OCI-LY7 (cell line): Measurements from ENCODE around the gene TUBB6. TPM values are rescaled to one million over a fixed set of nuclear protein-coding genes. Genes with fewer than 3 reads are reported as not detected.

Source experiments
- BruUV-seq: library from RNA; stranded (reverse); fragments of 400-500 nt; replicated peaks from 2 replicates; lab custom pipeline; 2021; lab: Mats Ljungman, UMichigan
- CTCF ChIA-PET: fragments of 300-600 bp; sonication (Branson Sonifier 250); formaldehyde crosslinking; loops from one replicate; lab custom pipeline; 2022; ENCODE audit warnings: antibody characterized with exemption; ENCODE audit not compliant: unreplicated experiment; lab: Charles Lee
- POLR2A ChIA-PET: fragments of 300-600 bp; sonication (Branson Sonifier 250); formaldehyde crosslinking; loops from one replicate; lab custom pipeline; 2022; ENCODE audit warnings: antibody characterized with exemption; lab: Charles Lee
- DNase-seq: peaks from one replicate; pipeline ENCODE4 v3.0.0-alpha.2; 2015; ENCODE audit warnings: low spot score
- H2AFZ ChIP-seq: fragments of 200-600 bp; sonication (generic), shearing (Covaris generic); 2 replicates; pipeline ENCODE4 v1.6.1; 2014; ENCODE audit warnings: mild to moderate bottlenecking, antibody characterized with exemption, low read length, moderate library complexity
- H3K27ac ChIP-seq: fragments of 200-600 bp; sonication (generic); 2 replicates; pipeline ENCODE4 v1.5.1; 2014; ENCODE audit warnings: mixed run types, low read depth, mild to moderate bottlenecking, moderate library complexity, low read length, inconsistent platforms; ENCODE audit not compliant: poor library complexity, severe bottlenecking
- H3K36me3 ChIP-seq: fragments of 200-600 bp; sonication (generic); 2 replicates; pipeline ENCODE4 v1.6.1; 2014; ENCODE audit warnings: mild to moderate bottlenecking, antibody characterized with exemption, low read length, moderate library complexity, mixed read lengths; ENCODE audit not compliant: insufficient read depth
- H3K4me1 ChIP-seq: fragments of 200-600 bp; sonication (generic); 2 replicates; pipeline ENCODE4 v1.5.1; 2014; ENCODE audit warnings: mild to moderate bottlenecking, low read length; ENCODE audit not compliant: insufficient read depth, poor library complexity, severe bottlenecking
- H3K4me2 ChIP-seq: fragments of 200-600 bp; sonication (generic); 2 replicates; pipeline ENCODE4 v1.6.1; 2014; ENCODE audit warnings: mild to moderate bottlenecking, low read length
- H3K4me3 ChIP-seq: fragments of 200-600 bp; sonication (generic); 2 replicates; pipeline ENCODE4 v1.5.1; 2014; ENCODE audit warnings: mild to moderate bottlenecking, low read depth, low read length; ENCODE audit not compliant: poor library complexity, severe bottlenecking
- H3K79me2 ChIP-seq: fragments of 200-600 bp; sonication (generic); 2 replicates; pipeline ENCODE4 v1.6.1; 2016; ENCODE audit warnings: low read depth, mild to moderate bottlenecking, low read length, moderate library complexity, mixed read lengths; ENCODE audit not compliant: insufficient read depth
- H3K9me2 ChIP-seq: fragments of 200-600 bp; sonication (generic); 2 replicates; pipeline ENCODE4 v1.6.1; 2016; ENCODE audit warnings: mild to moderate bottlenecking, low read length, mixed read lengths; ENCODE audit not compliant: insufficient read depth
- H3K9me3 ChIP-seq: fragments of 200-600 bp; sonication (generic); 2 replicates; pipeline ENCODE4 v1.6.1; 2014; ENCODE audit warnings: mild to moderate bottlenecking, mixed run types, low read length, mixed read lengths
- H4K20me1 ChIP-seq: fragments of 200-600 bp; sonication (generic); 2 replicates; pipeline ENCODE4 v1.6.1; 2014; ENCODE audit warnings: mild to moderate bottlenecking, antibody characterized with exemption, low read length, moderate library complexity, mixed read lengths; ENCODE audit not compliant: insufficient read depth
- EZH2phosphoT487 ChIP-seq: fragments of 200-600 bp; sonication (generic); IDR thresholded peaks from 2 replicates; pipeline ENCODE4 v1.6.1; 2018; ENCODE audit warnings: low read depth, borderline replicate concordance, mild to moderate bottlenecking, mixed run types, antibody characterized with exemption, low read length, moderate library complexity, mixed read lengths
- intact Hi-C: fragments of 100-400 bp; cut with micrococcal nuclease; formaldehyde crosslinking; loops from one replicate; pipeline ENCODE4 v1.10.0; 2022; ENCODE audit not compliant: unreplicated experiment
- total RNA-seq, 2 experiments: library from RNA; depleted of rRNA in 1 of 2; stranded (reverse); fragments of >200 nt in 1 of 2; shearing (Covaris generic) in 1 of 2; gene quantifications; 2 replicates each; pipeline ENCODE4 v1.2.3, GENCODE V29; 2014 to 2022
- TF ChIP-seq, protein P1 (sequence below): fragments of 200-600 bp; sonication (generic); conservative IDR thresholded peaks from 2 replicates; pipeline ENCODE4 v1.5.1; 2014; ENCODE audit warnings: mild to moderate bottlenecking, antibody characterized with exemption, low read length, moderate library complexity, mixed read lengths

TUBB6 gene
- total RNA-seq, 2 experiments from 2014 or later, result not detected

DNA sequence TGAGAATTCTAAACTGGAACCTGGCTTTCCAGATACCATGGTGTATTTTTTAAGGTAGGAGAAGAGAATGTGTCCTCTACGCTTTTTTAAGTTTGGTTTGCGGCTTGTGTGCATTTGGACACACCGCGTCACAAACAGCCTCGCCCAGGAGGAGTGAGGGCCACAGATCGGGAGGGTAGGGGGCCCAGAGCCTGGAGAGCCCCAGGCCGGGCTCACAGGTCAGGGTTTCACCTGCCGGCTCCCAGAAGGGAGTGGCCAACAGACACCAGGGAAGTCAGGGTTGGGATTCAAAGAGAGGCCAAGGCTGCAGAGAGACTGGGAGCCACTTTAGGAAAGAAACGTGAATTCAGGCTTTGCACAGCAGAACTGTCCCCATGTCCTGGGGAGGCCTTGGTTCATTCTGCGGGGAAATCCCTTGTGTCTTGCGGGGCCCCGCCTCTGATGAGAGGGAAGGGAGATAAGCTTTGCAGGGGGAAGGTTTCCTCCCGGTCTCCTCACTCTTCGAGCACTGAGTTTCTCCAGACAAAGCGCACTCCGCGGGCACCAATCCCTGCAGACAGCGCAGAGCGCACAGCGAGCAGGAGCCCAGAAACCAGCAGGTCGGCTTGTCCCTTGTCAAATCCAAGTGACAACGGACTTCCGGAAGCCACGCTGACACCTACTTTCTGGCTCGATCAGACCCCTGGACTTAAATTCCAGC is 2.0 kb upstream of the TUBB6 start:
- no peak overlapping the region for H3K4me3 ChIP-seq
- ChIA-PET CTCF (no interaction called here), POLR2A (no interaction called here)
- H3K9me3 ChIP-seq, result no peaks in the 10 kb centered on the region
- H4K20me1 ChIP-seq, result no peaks in the 10 kb centered on the region
- H2AFZ ChIP-seq, result no peak overlapping the region
- TF ChIP-seq, protein P1, sequence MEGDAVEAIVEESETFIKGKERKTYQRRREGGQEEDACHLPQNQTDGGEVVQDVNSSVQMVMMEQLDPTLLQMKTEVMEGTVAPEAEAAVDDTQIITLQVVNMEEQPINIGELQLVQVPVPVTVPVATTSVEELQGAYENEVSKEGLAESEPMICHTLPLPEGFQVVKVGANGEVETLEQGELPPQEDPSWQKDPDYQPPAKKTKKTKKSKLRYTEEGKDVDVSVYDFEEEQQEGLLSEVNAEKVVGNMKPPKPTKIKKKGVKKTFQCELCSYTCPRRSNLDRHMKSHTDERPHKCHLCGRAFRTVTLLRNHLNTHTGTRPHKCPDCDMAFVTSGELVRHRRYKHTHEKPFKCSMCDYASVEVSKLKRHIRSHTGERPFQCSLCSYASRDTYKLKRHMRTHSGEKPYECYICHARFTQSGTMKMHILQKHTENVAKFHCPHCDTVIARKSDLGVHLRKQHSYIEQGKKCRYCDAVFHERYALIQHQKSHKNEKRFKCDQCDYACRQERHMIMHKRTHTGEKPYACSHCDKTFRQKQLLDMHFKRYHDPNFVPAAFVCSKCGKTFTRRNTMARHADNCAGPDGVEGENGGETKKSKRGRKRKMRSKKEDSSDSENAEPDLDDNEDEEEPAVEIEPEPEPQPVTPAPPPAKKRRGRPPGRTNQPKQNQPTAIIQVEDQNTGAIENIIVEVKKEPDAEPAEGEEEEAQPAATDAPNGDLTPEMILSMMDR, result no peak
- no peak for TF ChIP-seq EZH2phosphoT487
- intact Hi-C loops, result no loop called here
- no peak for DNase-seq
- no peaks in the 10 kb centered on the region for H3K79me2 ChIP-seq
- no peak overlapping the region for H3K27ac ChIP-seq
- H3K4me2 ChIP-seq, result no peak overlapping the region
- no peaks in the 10 kb centered on the region for H3K9me2 ChIP-seq
- no peaks in the 10 kb centered on the region for H3K4me1 ChIP-seq
- BruUV-seq, result no TSS peak
- H3K36me3 ChIP-seq, result no peaks in the 10 kb centered on the region

DNA sequence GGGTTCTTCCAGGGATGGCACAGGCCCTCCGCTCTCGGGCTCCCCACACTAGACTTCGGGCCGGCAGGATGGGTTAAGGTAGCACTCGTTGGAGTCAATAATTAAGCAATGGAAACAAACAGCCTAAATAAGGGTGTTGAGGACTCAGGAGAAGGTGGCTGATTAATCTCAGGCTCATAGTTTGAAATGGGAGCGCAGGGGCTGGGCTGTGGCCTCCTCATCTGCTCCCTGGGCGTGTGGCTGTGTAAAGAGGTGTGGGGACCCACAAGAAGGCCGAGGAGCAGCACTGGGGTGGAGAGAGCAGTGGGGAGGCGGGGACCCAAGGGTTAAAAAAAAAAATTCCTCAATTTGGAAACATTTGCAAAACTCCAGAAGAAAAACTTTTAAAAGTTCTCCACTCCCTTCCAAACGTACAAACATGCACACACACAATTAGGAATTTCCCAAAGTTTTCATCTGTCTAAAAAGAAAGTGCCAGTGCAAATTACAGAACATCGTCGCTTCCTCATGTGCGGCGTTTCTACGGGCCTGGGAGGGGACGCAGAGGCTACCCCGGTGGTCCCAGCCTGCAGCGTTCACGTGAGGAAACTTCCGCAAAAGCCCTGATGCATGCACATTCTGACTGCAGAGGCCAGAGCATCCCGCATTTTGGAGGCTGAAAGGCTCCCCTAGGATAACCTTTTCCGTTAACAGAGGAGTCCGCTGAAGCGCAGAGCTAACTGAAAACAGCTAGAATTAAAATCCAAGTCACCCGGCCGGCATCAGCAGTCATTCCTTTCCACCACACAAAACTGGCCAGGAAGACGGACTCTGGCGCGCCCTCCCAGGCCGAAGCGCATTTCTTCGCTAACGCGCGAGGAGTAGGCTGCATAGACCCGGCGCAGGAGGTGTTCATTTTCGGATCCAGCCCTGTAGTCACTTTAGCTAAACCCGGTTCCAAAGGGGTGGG is 1.0 kb upstream of the TUBB6 start:
- H2AFZ ChIP-seq, result no peak overlapping the region
- no peaks in the 10 kb centered on the region for H3K9me2 ChIP-seq
- no peaks in the 10 kb centered on the region for H3K36me3 ChIP-seq
- no peak for DNase-seq
- H3K27ac ChIP-seq, result no peak overlapping the region
- TF ChIP-seq, protein P1, result no peak
- TF ChIP-seq EZH2phosphoT487, result no peak
- no peaks in the 10 kb centered on the region for H3K79me2 ChIP-seq
- no TSS peak for BruUV-seq
- H3K9me3 ChIP-seq, result peaks cover 6% of the 10 kb centered on the region; the same call in 1 of the 2 replicates
- H3K4me3 ChIP-seq, result no peak overlapping the region
- POLR2A ChIA-PET, result no interaction called here
- intact Hi-C loops, result no loop called here
- no peak overlapping the region for H3K4me2 ChIP-seq
- CTCF ChIA-PET, result no interaction called here
- H3K4me1 ChIP-seq, result no peaks in the 10 kb centered on the region
- no peaks in the 10 kb centered on the region for H4K20me1 ChIP-seq
